Measurements from ENCODE around the gene UNC5C.

GRCh38 chr4:95388911-95389310, 159.9 kb downstream of the UNC5C start:
- TF ChIP-seq POLR2A (IDR thresholded peaks at IDR 0.05; ENCODE audit: low read depth), result no peak
- TF ChIP-seq EP300 (IDR thresholded peaks at IDR 0.05), result no peak
- no peak for TF ChIP-seq CTCF (IDR thresholded peaks at IDR 0.05)
- no peak for TF ChIP-seq POLR2AphosphoS5 (IDR thresholded peaks at IDR 0.05)
